Mesenchymal stem cell (in vitro differentiated cells and primary cell): ENCODE results near the gene DCHS1.
"Not testable (repeated sequence)": the region's sequence is repeated elsewhere in the genome, so short reads cannot be mapped to it uniquely, and the experiment has no call there.

Experiments
- DNase-seq: peaks from one replicate; pipeline ENCODE4 v3.0.0-alpha.2; 2013
- H2AFZ ChIP-seq: one replicate; pipeline ENCODE4 v1.6.1; 2013; ENCODE audit warnings: low read depth, mild to moderate bottlenecking, control low read depth, inconsistent platforms, low read length, moderate library complexity
- H2AK5ac ChIP-seq: 2 replicates; pipeline ENCODE4 v1.6.1; 2013; ENCODE audit warnings: low read length, moderate library complexity, mild to moderate bottlenecking, inconsistent platforms; ENCODE audit not compliant: severe bottlenecking
- H2BK120ac ChIP-seq: one replicate; pipeline ENCODE4 v1.6.1; 2013; ENCODE audit warnings: low read depth, mild to moderate bottlenecking, inconsistent platforms, low read length, moderate library complexity
- H2BK12ac ChIP-seq, 2 experiments: one replicate each; pipeline ENCODE4 v1.6.1; 2013; ENCODE audit warnings: inconsistent platforms in 2 of 2, low read length in 2 of 2, mild to moderate bottlenecking in 2 of 2, moderate library complexity in 2 of 2, control low read depth in 1 of 2
- H2BK15ac ChIP-seq: one replicate; pipeline ENCODE4 v1.6.1; 2013; ENCODE audit warnings: mild to moderate bottlenecking, low read depth, inconsistent platforms; ENCODE audit not compliant: poor library complexity, severe bottlenecking
- H2BK5ac ChIP-seq: 2 replicates; pipeline ENCODE4 v1.6.1; 2013; ENCODE audit warnings: low read depth, mild to moderate bottlenecking, low read length, control low read depth, inconsistent platforms; ENCODE audit not compliant: poor library complexity, severe bottlenecking
- H3K14ac ChIP-seq, 2 experiments: one replicate each; pipeline ENCODE4 v1.6.1; 2013; ENCODE audit warnings: inconsistent platforms in 2 of 2, low read length in 2 of 2, control low read depth in 1 of 2, mild to moderate bottlenecking in 1 of 2, moderate library complexity in 1 of 2
- H3K18ac ChIP-seq, 2 experiments: one replicate each; pipeline ENCODE4 v1.6.1; 2013; ENCODE audit warnings: inconsistent platforms in 2 of 2, low read length in 2 of 2, control low read depth in 1 of 2, low read depth in 1 of 2, mild to moderate bottlenecking in 1 of 2
- H3K23ac ChIP-seq, 2 experiments: one replicate each; pipeline ENCODE4 v1.6.1; 2013; ENCODE audit warnings: inconsistent platforms in 2 of 2, low read length in 2 of 2, mild to moderate bottlenecking in 2 of 2, moderate library complexity in 2 of 2, control low read depth in 1 of 2
- H3K27ac ChIP-seq: 2 replicates; pipeline ENCODE4 v1.5.1; 2013; ENCODE audit warnings: mild to moderate bottlenecking, moderate library complexity, low read length, control low read depth, inconsistent platforms; ENCODE audit not compliant: poor library complexity, severe bottlenecking
- H3K27me3 ChIP-seq, 2 experiments: 2 replicates each; pipeline versions ENCODE4 v1.6.1 to v1.7.0; 2013; ENCODE audit warnings: low read length in 2 of 2, mild to moderate bottlenecking in 2 of 2, moderate library complexity in 2 of 2, control low read depth in 1 of 2, inconsistent platforms in 1 of 2; ENCODE audit not compliant: control insufficient read depth in 1 of 2, insufficient read depth in 1 of 2
- H3K36me3 ChIP-seq, 2 experiments: 2 replicates each; pipeline versions ENCODE4 v1.6.1 to v1.7.0; 2013; ENCODE audit warnings: low read length in 2 of 2, control low read depth in 1 of 2, inconsistent platforms in 1 of 2, low read depth in 1 of 2, mild to moderate bottlenecking in 1 of 2; ENCODE audit not compliant: insufficient read depth in 2 of 2, control insufficient read depth in 1 of 2
- H3K4ac ChIP-seq, 2 experiments: one replicate each; pipeline ENCODE4 v1.6.1; 2013; ENCODE audit warnings: inconsistent platforms in 2 of 2, low read length in 2 of 2, mild to moderate bottlenecking in 2 of 2, moderate library complexity in 2 of 2, control low read depth in 1 of 2, low read depth in 1 of 2
- H3K4me1 ChIP-seq: 2 replicates; pipeline ENCODE4 v1.6.1; 2013; ENCODE audit warnings: low read depth, low read length, control low read depth; ENCODE audit not compliant: control insufficient read depth, insufficient read depth
- H3K4me2 ChIP-seq: 2 replicates; pipeline ENCODE4 v1.6.1; 2013; ENCODE audit warnings: low read length, mild to moderate bottlenecking, inconsistent platforms; ENCODE audit not compliant: poor library complexity, severe bottlenecking
- H3K4me3 ChIP-seq, 2 experiments: 2 replicates each; pipeline versions ENCODE4 v1.5.1 to v1.7.0; 2013; ENCODE audit warnings: low read length in 2 of 2, mild to moderate bottlenecking in 2 of 2, control low read depth in 1 of 2, low read depth in 1 of 2; ENCODE audit not compliant: insufficient read depth in 1 of 2
- H3K79me1 ChIP-seq: replicated peaks from 2 replicates; pipeline ENCODE4 v1.6.1; 2013; ENCODE audit warnings: mild to moderate bottlenecking, control low read depth, low read length, inconsistent platforms; ENCODE audit not compliant: poor library complexity, severe bottlenecking
- H3K9ac ChIP-seq: 2 replicates; pipeline ENCODE4 v1.7.0; 2013; ENCODE audit warnings: mild to moderate bottlenecking, low read length, moderate library complexity
- H3K9me3 ChIP-seq: 2 replicates; pipeline ENCODE4 v1.7.0; 2013; ENCODE audit warnings: mild to moderate bottlenecking, low read length; ENCODE audit not compliant: control insufficient read depth
- H4K8ac ChIP-seq: one replicate; pipeline ENCODE4 v1.6.1; 2013; ENCODE audit warnings: inconsistent platforms, mild to moderate bottlenecking, low read length, moderate library complexity
- H4K91ac ChIP-seq: one replicate; pipeline ENCODE4 v1.6.1; 2013; ENCODE audit warnings: mild to moderate bottlenecking, low read length, inconsistent platforms
- WGBS: methylation state at CpG from one replicate; pipeline ENCODE4 v1.1.7; 2013; ENCODE audit warnings: mixed read lengths; 5-methylcytosine and 5-hydroxymethylcytosine counted together

Gene DCHS1

GRCh38 chr11:6690431-6691132 lies 35.0 kb upstream of the DCHS1 start:
- not testable (repeated sequence) for H3K14ac ChIP-seq, H3K79me1 ChIP-seq, H3K4ac ChIP-seq, H3K27me3 ChIP-seq, H3K27ac ChIP-seq, H4K91ac ChIP-seq, H3K4me1 ChIP-seq, H2AK5ac ChIP-seq, DNase-seq, H2AFZ ChIP-seq, H3K36me3 ChIP-seq, H2BK120ac ChIP-seq, H2BK15ac ChIP-seq, H3K18ac ChIP-seq, H3K23ac ChIP-seq, H2BK5ac ChIP-seq, H4K8ac ChIP-seq, H2BK12ac ChIP-seq, H3K9me3 ChIP-seq, H3K4me2 ChIP-seq
- 73% methylated on average over 6 of the region's 11 CpGs for WGBS
- peak overlapping the region; percentile 84 for H3K9ac ChIP-seq
- peak overlapping the region in 1 of 2 experiments; percentile 1 for H3K4me3 ChIP-seq

DNA sequence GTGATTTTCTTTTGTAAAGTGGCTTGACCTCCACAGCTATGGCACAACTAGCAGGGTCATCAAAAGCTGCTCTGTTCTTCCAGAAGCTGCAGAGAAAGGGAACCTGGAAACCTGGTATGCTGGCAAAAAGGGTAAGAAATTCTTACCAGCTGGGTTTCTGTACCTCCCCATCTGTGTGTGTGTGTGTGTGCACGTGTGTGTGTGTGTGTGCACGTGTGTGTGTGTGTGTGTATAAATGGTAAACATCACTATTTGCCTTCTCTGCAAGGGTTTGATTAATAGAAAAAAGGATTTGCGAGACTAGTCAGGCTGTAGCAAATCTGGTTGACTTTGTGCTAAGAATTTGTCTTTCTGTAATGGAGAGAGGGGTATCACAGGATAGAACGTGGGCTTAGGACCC lies 32.3 kb upstream of the DCHS1 start:
- Histone ChIP-seq H2BK120ac (no peak overlapping the region), H3K4ac (no peak overlapping the region), H3K9ac (no peak overlapping the region), H3K27ac (no peak overlapping the region), H4K8ac (no peak overlapping the region), H3K4me2 (no peak overlapping the region), H2BK5ac (no peak overlapping the region), H3K27me3 (no peaks in the 10 kb centered on the region), H3K18ac (no peak overlapping the region), H4K91ac (no peak overlapping the region), H3K14ac (no peak overlapping the region), H3K23ac (no peak overlapping the region), H3K4me1 (no peaks in the 10 kb centered on the region), H2AFZ (no peak overlapping the region), H3K36me3 (no peaks in the 10 kb centered on the region), H3K79me1 (no peaks in the 10 kb centered on the region), H3K9me3 (no peaks in the 10 kb centered on the region), H2BK15ac (no peak overlapping the region), H2AK5ac (no peak overlapping the region), H2BK12ac (no peak overlapping the region), H3K4me3 (no peak overlapping the region)
- DNase-seq, result no peak
- whole genome bisulfite sequencing, result 44% methylated on average over 4 of the region's 4 CpGs

DNA sequence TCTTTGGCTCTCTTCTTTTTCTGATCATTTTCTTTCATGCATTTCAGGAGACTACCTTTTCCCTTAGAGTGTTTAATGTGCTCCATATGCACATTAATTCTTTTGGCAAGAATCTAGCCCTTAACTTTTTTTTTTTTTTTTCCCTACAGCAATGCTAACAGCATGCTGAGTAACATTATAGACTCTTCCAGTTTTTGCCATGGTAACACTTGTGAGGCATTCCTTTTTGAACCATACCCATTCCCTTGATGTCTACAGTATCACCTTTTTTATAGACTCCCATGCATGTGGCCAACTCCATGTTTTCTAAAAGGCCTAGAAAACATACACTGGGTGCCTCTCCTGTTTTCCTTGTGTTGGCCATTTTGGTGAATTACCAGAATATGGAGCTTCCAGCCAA lies 30.4 kb upstream of the DCHS1 start:
- Histone ChIP-seq H2BK120ac (no peak overlapping the region), H3K9me3 (no peaks in the 10 kb centered on the region), H3K4me1 (peaks cover 6% of the 10 kb centered on the region), H3K4me3 (no peak overlapping the region), H3K4ac (no peak overlapping the region), H3K36me3 (peaks cover 4 to 9% of the 10 kb centered on the region in 2 experiments), H2BK15ac (no peak overlapping the region), H2BK12ac (no peak overlapping the region), H2AFZ (no peak overlapping the region), H3K27me3 (no peaks in the 10 kb centered on the region), H3K79me1 (peaks cover 2% of the 10 kb centered on the region), H3K14ac (no peak overlapping the region), H4K8ac (no peak overlapping the region), H3K27ac (no peak overlapping the region), H3K23ac (no peak overlapping the region), H3K4me2 (no peak overlapping the region), H2AK5ac (no peak overlapping the region), H2BK5ac (no peak overlapping the region), H3K18ac (no peak overlapping the region), H4K91ac (no peak overlapping the region), H3K9ac (no peak overlapping the region)
- no peak for DNase-seq

DNA sequence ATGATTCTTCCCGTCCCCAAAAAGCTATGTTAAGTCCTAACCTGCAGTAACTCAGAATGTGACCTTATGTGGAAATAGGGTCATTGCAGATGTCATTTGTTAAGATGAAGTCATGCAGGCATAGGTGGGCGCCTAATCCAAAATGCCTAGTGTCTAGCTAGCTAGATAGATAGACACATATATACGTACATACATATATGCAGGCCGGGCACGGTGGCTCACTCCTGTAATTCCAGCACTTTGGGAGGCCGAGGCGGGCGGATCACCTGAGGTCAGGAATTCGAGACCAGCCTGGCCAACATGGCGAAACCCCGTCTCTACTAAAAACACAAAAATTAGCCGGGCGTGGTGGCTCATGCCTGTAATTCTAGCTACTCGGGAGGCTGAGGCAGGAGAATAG lies 28.5 kb upstream of the DCHS1 start:
- H2BK15ac ChIP-seq, H3K4ac ChIP-seq, H4K91ac ChIP-seq, DNase-seq, H3K4me2 ChIP-seq, H3K23ac ChIP-seq, H3K27me3 ChIP-seq, H2AFZ ChIP-seq, H3K9me3 ChIP-seq, H3K4me1 ChIP-seq, H3K18ac ChIP-seq, H3K14ac ChIP-seq, H3K79me1 ChIP-seq, H2BK5ac ChIP-seq, H2BK120ac ChIP-seq, H3K27ac ChIP-seq: not testable (repeated sequence)
- H4K8ac ChIP-seq, result peak overlapping the region; percentile 27
- H3K9ac ChIP-seq, result peak overlapping the region; percentile 97
- peak overlapping the region in 1 of 2 experiments; percentile 86 for H3K4me3 ChIP-seq
- WGBS, result 96% methylated on average over 13 of the region's 14 CpGs
- H2AK5ac ChIP-seq, result peak overlapping the region; percentile 17
- H3K36me3 ChIP-seq, result peaks cover 11 to 27% of the 10 kb centered on the region in 2 experiments
- H2BK12ac ChIP-seq, result peak overlapping the region in 1 of 2 experiments; percentile 38
